Right cardiac atrium (tissue), 5 donors: ENCODE data around the gene SGCD. TPM values are rescaled to one million over a fixed set of nuclear protein-coding genes. Genes with fewer than 3 reads are reported as not detected.
A peak's percentile ranks its signal among the peaks of the same experiment; 100 is the strongest.

Experiments used
- ATAC-seq, 2 donors: fragments of 200-7000 bp; cut with Tn5 transposase; one replicate each; pipeline versions ENCODE4 v1.8.0 to v1.9.1; 2020; ENCODE audit warnings: moderate library complexity in 2 of 2, mild to moderate bottlenecking in 1 of 2
- DNase-seq, 3 donors: peaks; one replicate each; pipeline ENCODE4 v3.0.0-alpha.2; 2020
- H3K27ac ChIP-seq: one replicate; pipeline ENCODE4 v1.5.1; 2013; ENCODE audit warnings: mild to moderate bottlenecking, low read length, control low read depth, moderate library complexity
- H3K27me3 ChIP-seq: one replicate; pipeline ENCODE4 v1.6.1; 2013; ENCODE audit not compliant: control insufficient read depth, insufficient read depth
- H3K4me1 ChIP-seq: one replicate; pipeline ENCODE4 v1.6.1; 2013; ENCODE audit warnings: low read length; ENCODE audit not compliant: control insufficient read depth, insufficient read depth
- H3K4me3 ChIP-seq: one replicate; pipeline ENCODE4 v1.5.1; 2013; ENCODE audit warnings: low read length, control low read depth
- H3K9me3 ChIP-seq: one replicate; pipeline ENCODE4 v1.6.1; 2013; ENCODE audit warnings: low read length; ENCODE audit not compliant: control insufficient read depth
- WGBS: extraction: QIAGEN DNeasy Blood & Tissue Kit; methylation state at CpG from one replicate; pipeline ENCODE4 v1.1.7; 2013; 5-methylcytosine and 5-hydroxymethylcytosine counted together
- intact Hi-C, 4 donors: fragments of 100-400 bp; cut with DNase I; formaldehyde crosslinking; loops; one replicate each; pipeline versions ENCODE4 v1.11.0 to v1.14.0; 2022 to 2023
- polyA plus RNA-seq: library from polyadenylated mRNA; stranded (reverse); fragments of 200-250 nt; gene quantifications from one replicate; pipeline ENCODE4 v1.2.3, GENCODE V29; 2013
- total RNA-seq, 4 donors: library from RNA; stranded (reverse); fragmentation: NEBNext Ultra II Directional; extraction: Animal tissue kit (Norgen Biotek cat#: 25700); gene quantifications; one replicate each; pipeline ENCODE4 v1.2.1, GENCODE V29; 2021
- donor health status: healthy with polysubstance abuse.
- donor health status: DM: no; HTN: yes; CAD: no.
- donor health status: DM: no; HTN: no; CAD: no.
- donor health status: DM: no; HTN: yes; CAD: no; lungs with severe emphysema.
- donor health status: DM: yes; HTN: yes; CAD: no.

SGCD gene
- total and polyA plus RNA-seq, 5 donors, result 23.2 to 151 (median 75.8) TPM

DNA sequence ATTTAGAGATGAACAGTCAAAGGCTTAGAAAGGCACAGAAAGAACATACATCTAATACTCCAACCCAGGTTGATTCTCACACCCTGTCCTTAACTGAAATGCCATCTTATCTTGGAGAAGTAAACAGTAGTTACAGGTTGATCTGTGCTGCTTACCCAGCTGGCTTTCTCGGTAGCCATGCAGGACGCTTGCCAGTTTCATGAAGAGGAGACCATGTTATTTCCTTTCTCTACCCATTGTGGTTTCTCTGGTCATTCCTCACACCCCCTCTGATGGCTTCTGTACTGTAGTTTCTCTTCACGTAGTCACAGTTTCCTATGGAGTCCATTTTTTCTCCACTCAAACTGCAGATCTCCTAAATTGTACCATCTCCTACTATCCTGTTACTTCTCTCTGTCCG lies 206.0 kb downstream of the SGCD start:
- ATAC-seq (no peak), DNase-seq (no peak)
- Histone ChIP-seq H3K4me3 (no peak overlapping the region), H3K27me3 (no peaks in the 10 kb centered on the region), H3K9me3 (no peaks in the 10 kb centered on the region), H3K4me1 (no peaks in the 10 kb centered on the region), H3K27ac (no peak overlapping the region)
- 84% methylated on average over 4 of the region's 4 CpGs for WGBS
- intact Hi-C loops, result no loop called here

DNA sequence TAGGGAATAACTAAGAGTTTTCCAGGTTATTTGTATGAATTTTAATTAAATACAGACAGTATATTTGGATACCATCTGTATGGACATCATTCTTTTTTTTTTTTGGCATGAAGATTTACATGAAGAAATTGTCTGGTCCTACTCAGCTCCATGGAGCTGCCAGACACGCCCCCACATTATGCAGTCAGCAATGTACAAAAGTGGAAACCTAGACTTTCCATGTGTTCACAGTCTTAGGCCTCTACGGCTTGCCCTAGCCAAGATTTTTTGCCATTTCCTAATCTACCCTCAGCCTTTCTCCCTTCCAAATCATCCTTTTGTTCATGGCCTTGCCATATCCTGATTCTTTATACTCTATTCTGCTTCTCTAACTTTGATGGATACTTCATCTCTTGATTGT lies 207.1 kb downstream of the SGCD start:
- H3K4me3 ChIP-seq, result no peak overlapping the region
- H3K9me3 ChIP-seq, result no peaks in the 10 kb centered on the region
- WGBS, result 75% methylated on average over 2 of the region's 2 CpGs
- ATAC-seq, result peak in 1 of 2 donors; percentile 20
- no peaks in the 10 kb centered on the region for H3K27me3 ChIP-seq
- intact Hi-C loops, result no loop called here
- DNase-seq, result no peak
- no peak overlapping the region for H3K27ac ChIP-seq
- no peaks in the 10 kb centered on the region for H3K4me1 ChIP-seq

DNA sequence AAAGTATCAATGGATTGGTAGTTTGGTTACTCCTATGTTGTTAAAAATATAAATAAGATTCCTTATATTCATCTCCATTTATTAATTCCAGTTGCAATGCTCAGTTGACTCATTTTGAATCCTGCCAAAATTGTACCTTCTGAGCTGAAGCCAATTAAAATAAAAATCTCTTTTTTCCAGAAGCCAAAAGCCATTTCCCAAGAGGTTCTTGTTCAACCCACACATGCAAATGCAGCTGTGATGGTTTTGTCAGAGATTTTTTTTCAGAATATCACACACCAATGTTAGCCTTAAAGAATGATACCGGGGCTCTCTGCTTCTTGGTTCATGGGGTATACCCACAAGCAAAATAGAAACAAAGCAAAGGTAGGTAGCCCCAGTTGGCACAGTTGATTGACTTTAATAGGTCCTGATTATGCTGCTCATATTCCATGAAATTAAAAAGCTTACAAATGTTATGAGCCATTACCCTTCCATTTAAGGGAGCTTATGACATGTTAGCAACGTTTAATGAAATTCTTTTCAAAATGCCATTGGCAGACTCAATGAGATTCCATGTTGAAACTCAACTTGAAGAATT lies 208.0 kb downstream of the SGCD start:
- ATAC-seq (no peak), DNase-seq (no peak)
- H3K27me3 ChIP-seq, result no peaks in the 10 kb centered on the region
- no peaks in the 10 kb centered on the region for H3K4me1 ChIP-seq
- H3K4me3 ChIP-seq, result no peak overlapping the region
- 61% methylated on average over 2 of the region's 2 CpGs for WGBS
- intact Hi-C loops, result no loop called here
- H3K9me3 ChIP-seq, result no peaks in the 10 kb centered on the region
- no peak overlapping the region for H3K27ac ChIP-seq

DNA sequence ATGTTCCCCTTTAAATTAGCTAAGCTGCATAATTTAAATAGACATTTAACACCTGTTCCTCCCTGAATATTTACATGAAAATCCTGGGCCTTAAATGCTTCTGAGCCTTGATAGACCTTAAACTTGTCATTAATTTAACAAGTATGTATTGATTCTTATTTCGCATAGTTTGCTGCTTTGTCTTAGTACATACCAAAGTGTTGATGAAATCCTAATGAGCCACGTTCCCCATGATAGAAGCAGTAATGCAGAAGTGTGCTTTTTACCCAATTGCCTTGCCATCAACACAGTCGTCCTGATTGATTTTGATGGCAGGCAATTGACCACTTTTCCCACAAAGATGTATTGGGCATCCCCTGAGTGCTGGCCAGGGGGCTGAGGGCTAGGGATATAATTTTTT lies 213.5 kb downstream of the SGCD start:
- H3K27ac ChIP-seq, result no peak overlapping the region
- WGBS, result 64% methylated on average over 3 of the region's 3 CpGs
- DNase-seq (no peak), ATAC-seq (no peak)
- no peak overlapping the region for H3K4me3 ChIP-seq
- H3K4me1 ChIP-seq, result peaks cover 3% of the 10 kb centered on the region
- intact Hi-C loops, result no loop called here
- no peaks in the 10 kb centered on the region for H3K9me3 ChIP-seq
- no peaks in the 10 kb centered on the region for H3K27me3 ChIP-seq

DNA sequence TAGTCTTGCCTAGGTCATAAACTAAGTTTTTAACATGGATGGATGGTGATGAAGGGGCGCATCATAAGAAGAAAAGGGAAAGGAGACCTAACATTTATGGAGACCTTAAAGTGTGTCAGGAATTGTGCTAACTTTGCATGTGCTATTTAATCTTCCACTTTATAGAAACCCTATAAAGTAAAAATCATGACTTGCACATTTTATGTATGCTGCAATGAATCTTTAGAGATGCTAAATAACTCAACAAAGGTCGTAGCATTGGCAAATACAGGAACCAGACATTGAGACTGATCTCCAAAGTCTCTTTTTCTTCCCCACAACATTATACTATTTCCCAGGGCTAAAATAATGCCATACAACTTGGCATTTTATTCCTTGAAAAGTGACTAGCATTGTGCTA lies 214.6 kb downstream of the SGCD start:
- ATAC-seq (no peak), DNase-seq (no peak)
- WGBS, result 85% methylated on average over 2 of the region's 2 CpGs
- Histone ChIP-seq H3K4me1 (peaks cover 3% of the 10 kb centered on the region), H3K27ac (no peak overlapping the region), H3K4me3 (no peak overlapping the region), H3K27me3 (no peaks in the 10 kb centered on the region), H3K9me3 (no peaks in the 10 kb centered on the region)
- intact Hi-C loops, result no loop called here

DNA sequence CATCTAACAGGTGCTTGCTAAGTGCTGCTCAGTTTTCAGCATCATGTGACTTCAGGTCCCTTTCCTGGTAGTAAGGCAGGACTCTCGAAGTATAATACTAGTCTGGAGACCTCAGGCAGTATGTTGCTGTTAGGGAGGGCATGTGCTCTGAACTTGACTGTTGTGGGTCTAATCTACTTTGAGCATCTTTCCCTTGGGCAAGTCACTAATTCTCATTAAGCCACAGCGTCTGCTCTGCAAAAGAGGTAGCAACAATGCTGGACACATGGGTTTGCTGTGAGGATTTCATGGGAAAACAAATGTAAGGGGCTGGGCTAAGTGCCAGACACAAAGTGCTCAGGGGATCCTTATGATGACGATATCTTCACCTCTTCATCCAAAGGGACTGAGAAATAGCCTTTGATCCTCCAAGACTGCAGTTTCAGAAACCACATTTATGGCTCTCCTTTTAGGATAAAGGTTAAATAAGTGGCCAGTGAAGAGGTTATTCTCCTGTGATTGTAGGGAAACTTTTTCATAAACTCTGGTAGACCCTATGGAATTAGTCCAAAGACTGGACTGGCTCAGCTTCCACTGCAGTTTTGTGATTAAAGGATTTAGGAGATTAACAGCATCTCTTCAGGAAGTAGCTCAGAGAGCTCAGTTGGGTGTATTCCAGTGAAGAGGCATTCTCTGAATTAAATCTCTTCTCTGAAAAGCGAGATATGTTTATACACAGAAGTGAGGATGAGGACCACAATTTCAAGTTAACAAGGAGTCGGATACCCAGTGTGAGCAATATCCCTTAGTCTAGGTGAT lies 216.6 kb downstream of the SGCD start:
- ATAC-seq (no peak), DNase-seq (no peak)
- intact Hi-C loops, result no loop called here
- H3K4me3 ChIP-seq, result no peak overlapping the region
- WGBS, result 50% methylated on average over 5 of the region's 5 CpGs
- peaks cover 3% of the 10 kb centered on the region for H3K4me1 ChIP-seq
- no peak overlapping the region for H3K27ac ChIP-seq
- no peaks in the 10 kb centered on the region for H3K9me3 ChIP-seq
- no peaks in the 10 kb centered on the region for H3K27me3 ChIP-seq

DNA sequence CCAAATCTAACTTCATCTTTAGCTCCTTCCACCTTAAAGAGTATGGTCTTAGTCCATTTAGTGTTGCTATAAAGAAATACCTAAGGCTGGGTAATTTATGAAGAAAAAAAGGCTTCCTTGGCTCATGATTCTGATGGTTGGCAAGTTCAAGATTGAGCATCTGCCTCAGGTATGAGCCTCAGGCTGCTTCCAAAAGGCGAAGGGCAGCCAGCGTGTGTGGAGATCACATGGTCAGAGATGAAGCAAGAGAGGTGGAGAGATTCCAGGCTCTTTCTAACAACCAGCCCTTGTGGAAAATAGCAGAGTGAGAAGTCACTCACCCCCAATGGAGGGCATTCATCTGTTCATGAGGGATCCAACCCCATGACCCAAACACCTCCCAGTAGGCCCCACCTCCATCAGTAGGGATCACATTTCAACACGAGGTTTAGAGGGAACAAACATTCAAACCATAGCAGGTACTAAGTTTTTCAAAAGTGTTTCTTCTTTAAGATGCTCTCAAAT lies 225.9 kb downstream of the SGCD start:
- Histone ChIP-seq H3K4me3 (no peak overlapping the region), H3K4me1 (no peaks in the 10 kb centered on the region), H3K27ac (no peak overlapping the region), H3K9me3 (no peaks in the 10 kb centered on the region), H3K27me3 (no peaks in the 10 kb centered on the region)
- DNase-seq (no peak), ATAC-seq (no peak)
- intact Hi-C loops, result no loop called here
- 87% methylated on average over 3 of the region's 3 CpGs for WGBS

DNA sequence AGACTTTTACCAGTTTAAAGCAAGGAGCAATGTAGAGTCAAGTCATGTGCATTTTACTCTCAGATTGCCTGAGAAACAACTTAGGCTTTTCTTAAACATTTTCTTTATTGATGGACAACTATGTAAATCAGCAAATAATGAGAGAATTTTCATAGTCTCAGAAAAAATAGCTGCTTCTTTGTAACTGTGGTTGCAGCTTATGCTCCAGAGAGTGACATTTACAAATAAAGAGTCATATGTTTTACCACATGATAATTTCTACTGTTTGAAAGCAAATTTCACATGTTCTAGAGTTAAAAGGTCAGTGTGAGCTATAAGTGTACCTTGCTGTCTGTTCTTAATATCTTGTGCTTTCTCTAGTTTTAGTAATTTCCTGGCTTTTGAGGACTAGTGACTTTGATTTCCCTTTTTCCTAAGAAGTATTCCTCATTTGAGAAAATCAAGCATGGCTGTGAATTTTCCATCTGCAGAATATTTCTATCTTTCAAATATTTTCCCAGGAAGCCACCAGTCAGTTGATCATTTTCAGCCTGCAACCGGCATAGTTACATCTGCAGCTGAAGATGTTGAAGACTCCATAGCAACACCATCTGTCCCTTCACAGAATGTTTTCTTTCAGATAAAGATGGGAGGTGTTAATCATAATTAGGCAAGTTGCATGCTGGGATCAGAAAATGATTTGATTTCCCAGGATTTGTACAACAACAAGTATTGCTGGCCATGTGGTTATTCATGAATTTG lies 229.9 kb downstream of the SGCD start:
- Histone ChIP-seq H3K4me1 (no peaks in the 10 kb centered on the region), H3K4me3 (no peak overlapping the region), H3K27me3 (no peaks in the 10 kb centered on the region), H3K9me3 (no peaks in the 10 kb centered on the region), H3K27ac (no peak overlapping the region)
- WGBS, result 21% methylated on average over 1 of the region's 1 CpG
- DNase-seq, result no peak
- intact Hi-C loops, result no loop called here
- ATAC-seq, result no peak

DNA sequence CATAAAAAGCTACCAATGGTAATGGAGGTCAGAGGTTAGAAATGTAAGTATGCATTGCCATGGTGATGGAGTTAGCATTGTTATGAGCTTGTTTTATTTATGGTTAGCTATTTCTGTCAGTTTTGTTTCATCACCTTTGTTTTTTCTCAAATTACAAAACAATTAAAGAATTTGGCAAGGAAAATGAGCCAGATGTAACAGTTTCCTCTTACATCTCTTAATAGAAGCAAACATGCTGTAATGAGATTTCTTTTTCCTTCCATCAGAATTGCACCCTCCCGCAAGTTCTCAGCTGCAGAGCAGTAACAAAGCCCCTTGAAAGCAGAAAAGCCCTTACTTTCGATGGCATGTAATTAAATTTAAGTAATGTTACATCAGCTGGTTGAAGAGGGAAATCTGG lies 233.0 kb downstream of the SGCD start:
- no peak for ATAC-seq
- Histone ChIP-seq H3K4me3 (no peak overlapping the region), H3K4me1 (no peaks in the 10 kb centered on the region), H3K27me3 (no peaks in the 10 kb centered on the region), H3K27ac (no peak overlapping the region), H3K9me3 (no peaks in the 10 kb centered on the region)
- WGBS, result 47% methylated on average over 2 of the region's 2 CpGs
- no peak for DNase-seq
- intact Hi-C loops, result no loop called here

DNA sequence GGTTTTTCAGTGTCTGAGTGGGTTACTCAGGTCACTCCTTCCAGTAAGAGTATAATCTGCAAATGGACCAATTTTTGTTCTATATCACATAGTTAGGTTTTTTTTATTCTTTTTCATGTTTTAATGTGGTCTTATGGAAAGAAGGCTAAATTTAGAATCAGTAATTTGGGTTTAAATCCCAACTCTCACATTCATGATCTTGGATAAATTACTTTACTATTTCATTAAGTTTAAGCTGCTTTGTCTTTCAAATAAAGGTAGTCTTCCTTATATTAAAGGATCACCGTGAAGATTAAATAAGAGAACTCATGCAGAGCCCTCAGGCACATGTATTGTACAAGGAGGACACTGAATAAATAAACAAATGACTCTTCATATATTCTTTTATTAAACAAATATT lies 234.7 kb downstream of the SGCD start:
- WGBS, result 94% methylated on average over 1 of the region's 1 CpG
- no peaks in the 10 kb centered on the region for H3K27me3 ChIP-seq

DNA sequence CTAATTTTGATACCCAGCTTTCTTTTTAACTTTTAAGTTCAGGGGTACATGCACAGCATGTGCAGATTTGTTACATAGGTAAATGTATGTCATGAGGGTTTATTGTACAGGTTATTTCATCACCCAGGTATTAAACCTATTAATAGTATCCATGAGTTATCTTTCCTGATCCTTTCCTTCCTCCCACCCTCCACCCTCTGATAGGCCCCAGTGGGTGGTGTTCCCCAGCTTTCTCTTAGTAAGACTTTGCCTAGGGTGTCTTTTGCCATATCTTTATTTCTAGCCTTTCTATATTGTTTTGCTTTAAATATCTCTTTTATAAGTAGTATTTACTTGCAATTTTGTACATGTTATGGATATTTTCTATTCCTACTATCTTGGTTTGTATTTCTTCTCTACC lies 243.7 kb downstream of the SGCD start:
- intact Hi-C loops, result no loop called here
- H3K27ac ChIP-seq, result no peak overlapping the region
- no peak for ATAC-seq
- DNase-seq, result no peak
- H3K9me3 ChIP-seq, result no peaks in the 10 kb centered on the region
- no peaks in the 10 kb centered on the region for H3K4me1 ChIP-seq
- H3K27me3 ChIP-seq, result no peaks in the 10 kb centered on the region
- no peak overlapping the region for H3K4me3 ChIP-seq

More for the DNA sequence above, 234.7 kb downstream of the SGCD start:
- Histone ChIP-seq H3K9me3 (no peaks in the 10 kb centered on the region), H3K4me1 (no peaks in the 10 kb centered on the region), H3K27ac (no peak overlapping the region), H3K4me3 (no peak overlapping the region)
- intact Hi-C loops, result no loop called here
- DNase-seq, result no peak
- no peak for ATAC-seq
